Natural killer cell (primary cell): Measurements from ENCODE around the gene IL1RAPL1. TPM values are rescaled to one million over a fixed set of nuclear protein-coding genes. Genes with fewer than 3 reads are reported as not detected.

Source experiments
- ATAC-seq, 3 donors: fragments of 150-1000 bp in 2 of 3; fragments of 200-7000 bp in 1 of 3; cut with Tn5 transposase; 1 replicate in 1 of 3; 2 replicates in 2 of 3; pipeline ENCODE4 v1.10.0; 2021; ENCODE audit warnings: mild to moderate bottlenecking in 2 of 3, moderate library complexity in 2 of 3
- DNase-seq, 2 donors: peaks; one replicate each; pipeline versions ENCODE4 v3.0.0 to v3.0.0-alpha.2; 2013 to 2021; ENCODE audit warnings: mixed read lengths in 1 of 2
- H3K27ac ChIP-seq: one replicate; pipeline ENCODE4 v1.5.1; 2013; ENCODE audit warnings: mild to moderate bottlenecking, low read length
- H3K27me3 ChIP-seq: one replicate; pipeline ENCODE4 v1.6.1; 2013; ENCODE audit warnings: low read length; ENCODE audit not compliant: control insufficient read depth, insufficient read depth
- H3K36me3 ChIP-seq: one replicate; pipeline ENCODE4 v1.6.1; 2013; ENCODE audit warnings: low read length; ENCODE audit not compliant: control insufficient read depth, insufficient read depth
- H3K4me1 ChIP-seq: one replicate; pipeline ENCODE4 v1.6.1; 2013; ENCODE audit warnings: low read length; ENCODE audit not compliant: control insufficient read depth, insufficient read depth
- H3K4me3 ChIP-seq: one replicate; pipeline ENCODE4 v1.5.1; 2013; ENCODE audit warnings: low read length
- H3K9me3 ChIP-seq: one replicate; pipeline ENCODE4 v1.6.1; 2013; ENCODE audit warnings: low read length; ENCODE audit not compliant: control insufficient read depth, insufficient read depth
- H3K27ac Mint-ChIP-seq, 2 donors: one replicate each; pipeline ENCODE4 v1.8.0; 2022; ENCODE audit warnings: mild to moderate bottlenecking in 2 of 2, mixed read lengths in 2 of 2, moderate library complexity in 1 of 2
- H3K27me3 Mint-ChIP-seq, 2 donors: one replicate each; pipeline ENCODE4 v1.8.0; 2022; ENCODE audit warnings: low read depth in 2 of 2, mixed read lengths in 2 of 2
- H3K36me3 Mint-ChIP-seq: one replicate; pipeline ENCODE4 v1.8.0; 2022; ENCODE audit warnings: mixed read lengths
- H3K4me1 Mint-ChIP-seq, 2 donors: one replicate each; pipeline ENCODE4 v1.8.0; 2022; ENCODE audit warnings: mixed read lengths in 2 of 2
- H3K4me3 Mint-ChIP-seq: one replicate; pipeline ENCODE4 v1.8.0; 2022; ENCODE audit warnings: mild to moderate bottlenecking, moderate library complexity, mixed read lengths
- H3K9me3 Mint-ChIP-seq, 2 donors: one replicate each; pipeline ENCODE4 v1.8.0; 2022; ENCODE audit warnings: mixed read lengths in 2 of 2
- CTCF ChIP-seq: fragments of 200-600 bp; IDR thresholded peaks from one replicate; pipeline ENCODE4 v1.8.0; 2022; ENCODE audit warnings: antibody characterized with exemption
- WGBS: methylation state at CpG from one replicate; pipeline ENCODE4 v1.1.7; 2013; ENCODE audit warnings: missing lambda C conversion rate; ENCODE audit not compliant: insufficient coverage; 5-methylcytosine and 5-hydroxymethylcytosine counted together
- intact Hi-C: fragments of 100-400 bp; cut with micrococcal nuclease; formaldehyde crosslinking; loops from one replicate; pipeline ENCODE4 v1.14.2; 2022
- total RNA-seq, 4 donors: library from RNA; stranded (reverse); fragments of 120-200 nt in 1 of 4; gene quantifications; one replicate each; pipeline versions ENCODE4 v1.2.3 to v1.2.4, GENCODE V29; 2013 to 2022

The IL1RAPL1 gene
- total RNA-seq, 3 donors from 2014 or later (not counting 1 experiment from before 2014, with no cell fraction given): not detected

GRCh38 chrX:29640106-29640505 lies 1052.9 kb downstream of the IL1RAPL1 start:
- Mint-ChIP-seq H3K36me3 (no peaks in the 10 kb centered on the region), H3K27me3 (no peaks in the 10 kb centered on the region), H3K27ac (no peak overlapping the region), H3K4me3 (no peak overlapping the region), H3K4me1 (no peaks in the 10 kb centered on the region), H3K9me3 (peaks cover 5 to 9% of the 10 kb centered on the region in 2 donors)
- intact Hi-C loops: no loop called here
- no peak for TF ChIP-seq CTCF
- H3K4me3 ChIP-seq: no peak overlapping the region
- no peak overlapping the region for H3K27ac ChIP-seq
- H3K36me3 ChIP-seq: no peaks in the 10 kb centered on the region
- H3K4me1 ChIP-seq: no peaks in the 10 kb centered on the region
- H3K27me3 ChIP-seq: no peaks in the 10 kb centered on the region
- WGBS: 74% methylated on average over 2 of the region's 2 CpGs
- ATAC-seq (no peak), DNase-seq (no peak)
- H3K9me3 ChIP-seq: no peaks in the 10 kb centered on the region

- ATAC-seq (no peak), DNase-seq (no peak)
- Histone ChIP-seq H3K27me3 (no peaks in the 10 kb centered on the region), H3K36me3 (no peaks in the 10 kb centered on the region), H3K27ac (no peak overlapping the region), H3K9me3 (no peaks in the 10 kb centered on the region), H3K4me1 (no peaks in the 10 kb centered on the region), H3K4me3 (no peak overlapping the region)
- H3K27me3 Mint-ChIP-seq: no peaks in the 10 kb centered on the region
- TF ChIP-seq CTCF: no peak
- no peaks in the 10 kb centered on the region for H3K4me1 Mint-ChIP-seq
- H3K27ac Mint-ChIP-seq: no peak overlapping the region
- H3K9me3 Mint-ChIP-seq: peaks cover 5 to 14% of the 10 kb centered on the region in 2 donors
- intact Hi-C loops: no loop called here
- no peak overlapping the region for H3K4me3 Mint-ChIP-seq
- H3K36me3 Mint-ChIP-seq: no peaks in the 10 kb centered on the region
- 33% methylated on average over 1 of the region's 1 CpG for WGBS
Measured at GRCh38 chrX:29641461-29641860, 1054.2 kb downstream of the IL1RAPL1 start.

- no peaks in the 10 kb centered on the region for H3K36me3 ChIP-seq
- intact Hi-C loops: no loop called here
- H3K9me3 Mint-ChIP-seq: peaks cover 5 to 15% of the 10 kb centered on the region in 2 donors
- TF ChIP-seq CTCF: no peak
- no peak overlapping the region for H3K27ac Mint-ChIP-seq
- H3K4me3 ChIP-seq: no peak overlapping the region
- H3K36me3 Mint-ChIP-seq: no peaks in the 10 kb centered on the region
- DNase-seq (no peak), ATAC-seq (no peak)
- H3K4me1 Mint-ChIP-seq: no peaks in the 10 kb centered on the region
- H3K27ac ChIP-seq: no peak overlapping the region
- no CpG with 5 or more reads among the region's 2 CpGs for WGBS
- no peak overlapping the region for H3K4me3 Mint-ChIP-seq
- no peaks in the 10 kb centered on the region for H3K27me3 ChIP-seq
- no peaks in the 10 kb centered on the region for H3K27me3 Mint-ChIP-seq
- H3K4me1 ChIP-seq: no peaks in the 10 kb centered on the region
- no peaks in the 10 kb centered on the region for H3K9me3 ChIP-seq
Measured at GRCh38 chrX:29643181-29643580, 1055.9 kb downstream of the IL1RAPL1 start.

- Histone ChIP-seq H3K36me3 (no peaks in the 10 kb centered on the region), H3K27me3 (no peaks in the 10 kb centered on the region), H3K4me1 (no peaks in the 10 kb centered on the region), H3K4me3 (no peak overlapping the region), H3K27ac (no peak overlapping the region), H3K9me3 (no peaks in the 10 kb centered on the region)
- peaks cover 7 to 13% of the 10 kb centered on the region in 2 donors for H3K9me3 Mint-ChIP-seq
- DNase-seq: no peak
- intact Hi-C loops: no loop called here
- WGBS: 88% methylated on average over 1 of the region's 1 CpG
- no peak overlapping the region for H3K4me3 Mint-ChIP-seq
- H3K27ac Mint-ChIP-seq: no peak overlapping the region
- H3K36me3 Mint-ChIP-seq: no peaks in the 10 kb centered on the region
- ATAC-seq: no peak
- no peaks in the 10 kb centered on the region for H3K27me3 Mint-ChIP-seq
- no peak for TF ChIP-seq CTCF
- H3K4me1 Mint-ChIP-seq: no peaks in the 10 kb centered on the region
Measured at GRCh38 chrX:29648161-29648560, 1060.9 kb downstream of the IL1RAPL1 start.
